Measurements from ENCODE around the gene KCNJ4. TPM values are rescaled to one million over a fixed set of nuclear protein-coding genes. Genes with fewer than 3 reads are reported as not detected.
A peak's percentile ranks its signal among the peaks of the same experiment; 100 is the strongest.

The KCNJ4 gene
- total and polyA plus RNA-seq, 10 of the 15 experiments (the other 5 are each of a cell fraction or from before 2014, with no cell fraction given) = not detected

DNA sequence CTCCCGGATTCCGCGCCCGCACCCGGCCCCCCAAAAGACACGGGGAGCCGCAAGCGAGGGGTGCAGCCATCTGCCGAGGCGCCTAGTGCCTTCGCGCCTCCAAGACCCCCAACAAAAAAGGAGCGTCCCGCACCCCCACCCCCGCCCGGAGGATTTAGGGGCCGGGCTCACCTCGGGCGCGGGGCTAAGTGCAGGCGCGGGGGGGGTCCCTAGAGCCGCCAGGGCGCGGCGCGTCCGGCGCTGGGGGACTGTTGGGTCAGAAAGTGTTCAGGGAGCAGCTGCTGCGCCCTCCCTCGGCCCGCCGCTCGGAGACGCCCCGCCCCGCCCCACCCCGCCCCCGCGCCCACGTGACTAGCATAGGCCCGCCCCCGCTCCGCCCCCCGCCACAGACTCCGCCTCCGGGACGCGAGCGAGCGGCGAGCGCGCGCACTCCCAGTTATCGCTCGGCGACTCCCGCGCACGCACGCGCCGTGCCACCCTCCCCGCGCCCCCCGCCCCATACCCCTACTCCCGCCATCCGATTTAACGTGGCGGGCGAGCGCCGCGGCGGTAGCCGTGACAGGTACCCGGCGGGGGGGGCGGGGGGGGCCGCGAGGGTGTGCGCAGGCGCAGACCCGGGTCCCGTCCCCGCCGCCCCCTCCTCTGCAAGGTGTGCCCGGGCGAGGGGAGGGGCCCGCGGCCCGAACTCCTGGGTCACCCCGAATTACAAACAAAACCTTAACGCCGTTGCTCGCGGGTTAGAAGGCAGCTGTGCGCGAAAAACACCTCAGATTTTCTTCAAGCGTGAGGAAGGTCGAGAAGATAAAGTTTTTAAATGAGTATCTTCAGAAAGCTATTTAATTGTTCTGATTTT lies 56.2 kb downstream of the KCNJ4 start (continued):
- TF ChIP-seq JUND (IDR thresholded peaks at IDR 0.05; ENCODE audit: low read depth, low read length) = no peak
- TF ChIP-seq, protein P1, sequence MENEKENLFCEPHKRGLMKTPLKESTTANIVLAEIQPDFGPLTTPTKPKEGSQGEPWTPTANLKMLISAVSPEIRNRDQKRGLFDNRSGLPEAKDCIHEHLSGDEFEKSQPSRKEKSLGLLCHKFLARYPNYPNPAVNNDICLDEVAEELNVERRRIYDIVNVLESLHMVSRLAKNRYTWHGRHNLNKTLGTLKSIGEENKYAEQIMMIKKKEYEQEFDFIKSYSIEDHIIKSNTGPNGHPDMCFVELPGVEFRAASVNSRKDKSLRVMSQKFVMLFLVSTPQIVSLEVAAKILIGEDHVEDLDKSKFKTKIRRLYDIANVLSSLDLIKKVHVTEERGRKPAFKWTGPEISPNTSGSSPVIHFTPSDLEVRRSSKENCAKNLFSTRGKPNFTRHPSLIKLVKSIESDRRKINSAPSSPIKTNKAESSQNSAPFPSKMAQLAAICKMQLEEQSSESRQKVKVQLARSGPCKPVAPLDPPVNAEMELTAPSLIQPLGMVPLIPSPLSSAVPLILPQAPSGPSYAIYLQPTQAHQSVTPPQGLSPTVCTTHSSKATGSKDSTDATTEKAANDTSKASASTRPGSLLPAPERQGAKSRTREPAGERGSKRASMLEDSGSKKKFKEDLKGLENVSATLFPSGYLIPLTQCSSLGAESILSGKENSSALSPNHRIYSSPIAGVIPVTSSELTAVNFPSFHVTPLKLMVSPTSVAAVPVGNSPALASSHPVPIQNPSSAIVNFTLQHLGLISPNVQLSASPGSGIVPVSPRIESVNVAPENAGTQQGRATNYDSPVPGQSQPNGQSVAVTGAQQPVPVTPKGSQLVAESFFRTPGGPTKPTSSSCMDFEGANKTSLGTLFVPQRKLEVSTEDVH (IDR thresholded peaks at IDR 0.05; ENCODE audit: low read depth, partially characterized antibody) = no peak
- TF ChIP-seq FOXK2 (IDR thresholded peaks at IDR 0.05) = no peak
- no peak for TF ChIP-seq MEF2B (IDR thresholded peaks at IDR 0.05; ENCODE audit: partially characterized antibody, poor library complexity, severe bottlenecking)
- no peak for TF ChIP-seq IRF4 (IDR thresholded peaks at IDR 0.05; ENCODE audit: low read depth, low read length)
- TF ChIP-seq, protein P2, sequence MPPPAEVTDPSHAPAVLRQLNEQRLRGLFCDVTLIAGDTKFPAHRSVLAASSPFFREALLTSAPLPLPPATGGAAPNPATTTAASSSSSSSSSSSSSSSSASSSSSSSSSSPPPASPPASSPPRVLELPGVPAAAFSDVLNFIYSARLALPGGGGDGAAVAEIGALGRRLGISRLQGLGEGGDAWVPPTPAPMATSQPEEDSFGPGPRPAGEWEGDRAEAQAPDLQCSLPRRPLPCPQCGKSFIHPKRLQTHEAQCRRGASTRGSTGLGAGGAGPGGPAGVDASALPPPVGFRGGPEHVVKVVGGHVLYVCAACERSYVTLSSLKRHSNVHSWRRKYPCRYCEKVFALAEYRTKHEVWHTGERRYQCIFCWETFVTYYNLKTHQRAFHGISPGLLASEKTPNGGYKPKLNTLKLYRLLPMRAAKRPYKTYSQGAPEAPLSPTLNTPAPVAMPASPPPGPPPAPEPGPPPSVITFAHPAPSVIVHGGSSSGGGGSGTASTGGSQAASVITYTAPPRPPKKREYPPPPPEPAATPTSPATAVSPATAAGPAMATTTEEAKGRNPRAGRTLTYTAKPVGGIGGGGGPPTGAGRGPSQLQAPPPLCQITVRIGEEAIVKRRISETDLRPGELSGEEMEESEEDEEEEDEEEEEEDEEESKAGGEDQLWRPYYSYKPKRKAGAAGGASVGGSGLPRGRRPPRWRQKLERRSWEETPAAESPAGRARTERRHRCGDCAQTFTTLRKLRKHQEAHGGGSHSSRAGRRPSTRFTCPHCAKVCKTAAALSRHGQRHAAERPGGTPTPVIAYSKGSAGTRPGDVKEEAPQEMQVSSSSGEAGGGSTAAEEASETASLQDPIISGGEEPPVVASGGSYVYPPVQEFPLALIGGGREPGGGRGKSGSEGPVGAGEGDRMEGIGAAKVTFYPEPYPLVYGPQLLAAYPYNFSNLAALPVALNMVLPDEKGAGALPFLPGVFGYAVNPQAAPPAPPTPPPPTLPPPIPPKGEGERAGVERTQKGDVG (CRISPR knock-in tag; IDR thresholded peaks at IDR 0.05) = no peak
- TF ChIP-seq, protein P3, sequence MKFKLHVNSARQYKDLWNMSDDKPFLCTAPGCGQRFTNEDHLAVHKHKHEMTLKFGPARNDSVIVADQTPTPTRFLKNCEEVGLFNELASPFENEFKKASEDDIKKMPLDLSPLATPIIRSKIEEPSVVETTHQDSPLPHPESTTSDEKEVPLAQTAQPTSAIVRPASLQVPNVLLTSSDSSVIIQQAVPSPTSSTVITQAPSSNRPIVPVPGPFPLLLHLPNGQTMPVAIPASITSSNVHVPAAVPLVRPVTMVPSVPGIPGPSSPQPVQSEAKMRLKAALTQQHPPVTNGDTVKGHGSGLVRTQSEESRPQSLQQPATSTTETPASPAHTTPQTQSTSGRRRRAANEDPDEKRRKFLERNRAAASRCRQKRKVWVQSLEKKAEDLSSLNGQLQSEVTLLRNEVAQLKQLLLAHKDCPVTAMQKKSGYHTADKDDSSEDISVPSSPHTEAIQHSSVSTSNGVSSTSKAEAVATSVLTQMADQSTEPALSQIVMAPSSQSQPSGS (IDR thresholded peaks at IDR 0.05; ENCODE audit: low read length) = no peak
- TF ChIP-seq NR2C2 (IDR thresholded peaks at IDR 0.05; ENCODE audit: borderline replicate concordance, control insufficient read depth, insufficient read length, low read depth) = no peak
- TF ChIP-seq, protein P4, sequence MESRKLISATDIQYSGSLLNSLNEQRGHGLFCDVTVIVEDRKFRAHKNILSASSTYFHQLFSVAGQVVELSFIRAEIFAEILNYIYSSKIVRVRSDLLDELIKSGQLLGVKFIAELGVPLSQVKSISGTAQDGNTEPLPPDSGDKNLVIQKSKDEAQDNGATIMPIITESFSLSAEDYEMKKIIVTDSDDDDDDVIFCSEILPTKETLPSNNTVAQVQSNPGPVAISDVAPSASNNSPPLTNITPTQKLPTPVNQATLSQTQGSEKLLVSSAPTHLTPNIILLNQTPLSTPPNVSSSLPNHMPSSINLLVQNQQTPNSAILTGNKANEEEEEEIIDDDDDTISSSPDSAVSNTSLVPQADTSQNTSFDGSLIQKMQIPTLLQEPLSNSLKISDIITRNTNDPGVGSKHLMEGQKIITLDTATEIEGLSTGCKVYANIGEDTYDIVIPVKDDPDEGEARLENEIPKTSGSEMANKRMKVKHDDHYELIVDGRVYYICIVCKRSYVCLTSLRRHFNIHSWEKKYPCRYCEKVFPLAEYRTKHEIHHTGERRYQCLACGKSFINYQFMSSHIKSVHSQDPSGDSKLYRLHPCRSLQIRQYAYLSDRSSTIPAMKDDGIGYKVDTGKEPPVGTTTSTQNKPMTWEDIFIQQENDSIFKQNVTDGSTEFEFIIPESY (IDR thresholded peaks at IDR 0.05) = no peak
- no peak for TF ChIP-seq MTA2 (IDR thresholded peaks at IDR 0.05; ENCODE audit: low read depth)
- TF ChIP-seq NFYA (IDR thresholded peaks at IDR 0.05; ENCODE audit: borderline replicate concordance, low read depth, low read length) = no peak
- TF ChIP-seq EED (IDR thresholded peaks at IDR 0.05; ENCODE audit: low read depth) = no peak
- peak; percentile 75 for TF ChIP-seq POLR2A (IDR thresholded peaks at IDR 0.05; ENCODE audit: low read depth, low read length)
- TF ChIP-seq BCL11A (IDR thresholded peaks at IDR 0.05; ENCODE audit: low read depth, low read length) = no peak
- no peak for TF ChIP-seq ZNF274 (IDR thresholded peaks at IDR 0.05; ENCODE audit: insufficient read depth, insufficient read length)
- TF ChIP-seq BHLHE40 (IDR thresholded peaks at IDR 0.05; ENCODE audit: borderline replicate concordance in 1 of 2, low read depth in 2 of 2, low read length in 1 of 2) = no peak
- TF ChIP-seq ETV6 (conservative IDR thresholded peaks at IDR 0.05 in 1 of 2, IDR thresholded peaks at IDR 0.05 in 1 of 2; ENCODE audit: borderline replicate concordance in 1 of 2, low read depth in 1 of 2) = no peak
